Panc1 (cell line): ENCODE data around the gene SMAP2. TPM values are rescaled to one million over a fixed set of nuclear protein-coding genes. Genes with fewer than 3 reads are reported as not detected.

ENCODE experiments used
- ATAC-seq: fragments of 200-7000 bp; cut with Tn5 transposase; 2 replicates; pipeline ENCODE4 v1.9.1; 2020; ENCODE audit warnings: mild to moderate bottlenecking, moderate library complexity
- BruUV-seq: library from RNA; stranded (reverse); fragments of 400-500 nt; replicated peaks from 2 replicates; lab custom pipeline; 2021; lab: Mats Ljungman, UMichigan
- CTCF ChIA-PET: fragments of 300-600 bp; sonication (Branson Sonifier 250); formaldehyde crosslinking; loops from one replicate; lab custom pipeline; 2022; ENCODE audit warnings: antibody characterized with exemption; lab: Charles Lee
- POLR2A ChIA-PET: fragments of 300-600 bp; sonication (Branson Sonifier 250); formaldehyde crosslinking; loops from one replicate; lab custom pipeline; 2022; ENCODE audit warnings: antibody characterized with exemption; lab: Charles Lee
- DNase-seq: peaks from one replicate; pipeline ENCODE4 v3.0.0-alpha.2; 2010; ENCODE audit warnings: low read depth, low spot score
- H3K27ac ChIP-seq: 2 replicates; pipeline ENCODE4 v1.5.1; 2011; ENCODE audit warnings: mild to moderate bottlenecking, low read length, inconsistent platforms
- H3K27me3 ChIP-seq: fragments of 200-500 bp; sonication (Bioruptor generic); 2 replicates; pipeline ENCODE4 v1.6.0; 2014; ENCODE audit warnings: low read length, inconsistent platforms; ENCODE audit not compliant: control insufficient read depth, insufficient read depth
- H3K36me3 ChIP-seq: fragments of 200-500 bp; sonication (Bioruptor generic); 2 replicates; pipeline ENCODE4 v1.5.1; 2014; ENCODE audit warnings: inconsistent platforms, mild to moderate bottlenecking, low read length, moderate library complexity; ENCODE audit not compliant: control insufficient read depth, insufficient read depth
- H3K4me1 ChIP-seq: 2 replicates; pipeline ENCODE4 v1.5.1; 2011; ENCODE audit warnings: inconsistent platforms, mild to moderate bottlenecking, low read length, moderate library complexity; ENCODE audit not compliant: control insufficient read depth, insufficient read depth
- H3K4me3 ChIP-seq, 2 experiments: 2 replicates each; pipeline ENCODE4 v1.5.1; 2011 to 2012; ENCODE audit warnings: low read depth in 2 of 2, low read length in 2 of 2, mild to moderate bottlenecking in 2 of 2, inconsistent platforms in 1 of 2, moderate library complexity in 1 of 2
- H3K9me3 ChIP-seq: fragments of 200-500 bp; sonication (Bioruptor generic); 2 replicates; pipeline ENCODE4 v1.5.1; 2014; ENCODE audit warnings: low read depth, mild to moderate bottlenecking, inconsistent platforms, low read length, moderate library complexity; ENCODE audit not compliant: control insufficient read depth, insufficient read depth
- POLR2AphosphoS5 ChIP-seq: IDR thresholded peaks from 2 replicates; pipeline ENCODE4 v1.6.1; 2012; ENCODE audit warnings: mild to moderate bottlenecking, low read depth, low read length, moderate library complexity
- SIN3A ChIP-seq: IDR thresholded peaks from 2 replicates; pipeline ENCODE4 v1.6.1; 2012; ENCODE audit warnings: low read depth, mild to moderate bottlenecking, low read length, moderate library complexity, borderline replicate concordance; ENCODE audit not compliant: insufficient read depth
- TCF7L2 ChIP-seq: IDR thresholded peaks from 2 replicates; pipeline ENCODE4 v1.6.1; 2011; ENCODE audit warnings: mild to moderate bottlenecking, low read depth, low read length, inconsistent platforms
- in situ Hi-C: cut with HindIII; loops from 2 replicates; pipeline ENCODE4 v1.10.0; 2016; ENCODE audit warnings: low sequenced_read_pairs, low pct_unique_long_range_greater_than_20kb
- intact Hi-C: fragments of 100-400 bp; cut with micrococcal nuclease; formaldehyde crosslinking; loops from one replicate; pipeline ENCODE4 v1.10.0; 2022; ENCODE audit not compliant: unreplicated experiment
- total RNA-seq: library from RNA; stranded (reverse); gene quantifications from one replicate; pipeline ENCODE4 v1.2.1, GENCODE V29; 2021; ENCODE audit not compliant: unreplicated experiment
- TF ChIP-seq, protein P1 (sequence below): fragments of 450-650 bp; IDR thresholded peaks from 2 replicates; pipeline ENCODE4 v1.5.1; 2017; ENCODE audit warnings: mild to moderate bottlenecking
- TF ChIP-seq, protein P2 (sequence below), 2 experiments: IDR thresholded peaks; 2 replicates each; pipeline ENCODE4 v1.6.1; 2011 to 2012; ENCODE audit warnings: low read depth in 2 of 2, control low read depth in 1 of 2, low read length in 1 of 2, mild to moderate bottlenecking in 1 of 2, moderate library complexity in 1 of 2; ENCODE audit not compliant: insufficient read depth in 1 of 2

Gene SMAP2
- total RNA-seq, 1 experiment from 2014 or later: 21.5 TPM

DNA sequence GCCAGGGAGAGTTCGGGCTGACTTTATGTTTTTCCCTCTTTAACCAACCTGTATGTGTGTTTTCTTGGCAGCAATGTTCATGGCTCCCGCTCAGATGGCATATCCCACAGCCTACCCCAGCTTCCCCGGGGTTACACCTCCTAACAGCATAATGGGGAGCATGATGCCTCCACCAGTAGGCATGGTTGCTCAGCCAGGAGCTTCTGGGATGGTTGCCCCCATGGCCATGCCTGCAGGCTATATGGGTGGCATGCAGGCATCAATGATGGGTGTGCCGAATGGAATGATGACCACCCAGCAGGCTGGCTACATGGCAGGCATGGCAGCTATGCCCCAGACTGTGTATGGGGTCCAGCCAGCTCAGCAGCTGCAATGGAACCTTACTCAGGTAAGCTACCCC, 43.2 kb downstream of the SMAP2 start:
- BruUV-seq: no TSS peak
- Histone ChIP-seq H3K27ac (no peak overlapping the region), H3K4me3 (no peak overlapping the region), H3K27me3 (no peaks in the 10 kb centered on the region), H3K36me3 (peaks cover 10% of the 10 kb centered on the region), H3K4me1 (no peaks in the 10 kb centered on the region), H3K9me3 (no peaks in the 10 kb centered on the region)
- in situ Hi-C loops: no loop called here
- TF ChIP-seq, protein P1, sequence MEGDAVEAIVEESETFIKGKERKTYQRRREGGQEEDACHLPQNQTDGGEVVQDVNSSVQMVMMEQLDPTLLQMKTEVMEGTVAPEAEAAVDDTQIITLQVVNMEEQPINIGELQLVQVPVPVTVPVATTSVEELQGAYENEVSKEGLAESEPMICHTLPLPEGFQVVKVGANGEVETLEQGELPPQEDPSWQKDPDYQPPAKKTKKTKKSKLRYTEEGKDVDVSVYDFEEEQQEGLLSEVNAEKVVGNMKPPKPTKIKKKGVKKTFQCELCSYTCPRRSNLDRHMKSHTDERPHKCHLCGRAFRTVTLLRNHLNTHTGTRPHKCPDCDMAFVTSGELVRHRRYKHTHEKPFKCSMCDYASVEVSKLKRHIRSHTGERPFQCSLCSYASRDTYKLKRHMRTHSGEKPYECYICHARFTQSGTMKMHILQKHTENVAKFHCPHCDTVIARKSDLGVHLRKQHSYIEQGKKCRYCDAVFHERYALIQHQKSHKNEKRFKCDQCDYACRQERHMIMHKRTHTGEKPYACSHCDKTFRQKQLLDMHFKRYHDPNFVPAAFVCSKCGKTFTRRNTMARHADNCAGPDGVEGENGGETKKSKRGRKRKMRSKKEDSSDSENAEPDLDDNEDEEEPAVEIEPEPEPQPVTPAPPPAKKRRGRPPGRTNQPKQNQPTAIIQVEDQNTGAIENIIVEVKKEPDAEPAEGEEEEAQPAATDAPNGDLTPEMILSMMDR: no peak
- TF ChIP-seq, protein P2, sequence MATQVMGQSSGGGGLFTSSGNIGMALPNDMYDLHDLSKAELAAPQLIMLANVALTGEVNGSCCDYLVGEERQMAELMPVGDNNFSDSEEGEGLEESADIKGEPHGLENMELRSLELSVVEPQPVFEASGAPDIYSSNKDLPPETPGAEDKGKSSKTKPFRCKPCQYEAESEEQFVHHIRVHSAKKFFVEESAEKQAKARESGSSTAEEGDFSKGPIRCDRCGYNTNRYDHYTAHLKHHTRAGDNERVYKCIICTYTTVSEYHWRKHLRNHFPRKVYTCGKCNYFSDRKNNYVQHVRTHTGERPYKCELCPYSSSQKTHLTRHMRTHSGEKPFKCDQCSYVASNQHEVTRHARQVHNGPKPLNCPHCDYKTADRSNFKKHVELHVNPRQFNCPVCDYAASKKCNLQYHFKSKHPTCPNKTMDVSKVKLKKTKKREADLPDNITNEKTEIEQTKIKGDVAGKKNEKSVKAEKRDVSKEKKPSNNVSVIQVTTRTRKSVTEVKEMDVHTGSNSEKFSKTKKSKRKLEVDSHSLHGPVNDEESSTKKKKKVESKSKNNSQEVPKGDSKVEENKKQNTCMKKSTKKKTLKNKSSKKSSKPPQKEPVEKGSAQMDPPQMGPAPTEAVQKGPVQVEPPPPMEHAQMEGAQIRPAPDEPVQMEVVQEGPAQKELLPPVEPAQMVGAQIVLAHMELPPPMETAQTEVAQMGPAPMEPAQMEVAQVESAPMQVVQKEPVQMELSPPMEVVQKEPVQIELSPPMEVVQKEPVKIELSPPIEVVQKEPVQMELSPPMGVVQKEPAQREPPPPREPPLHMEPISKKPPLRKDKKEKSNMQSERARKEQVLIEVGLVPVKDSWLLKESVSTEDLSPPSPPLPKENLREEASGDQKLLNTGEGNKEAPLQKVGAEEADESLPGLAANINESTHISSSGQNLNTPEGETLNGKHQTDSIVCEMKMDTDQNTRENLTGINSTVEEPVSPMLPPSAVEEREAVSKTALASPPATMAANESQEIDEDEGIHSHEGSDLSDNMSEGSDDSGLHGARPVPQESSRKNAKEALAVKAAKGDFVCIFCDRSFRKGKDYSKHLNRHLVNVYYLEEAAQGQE (IDR thresholded peaks at IDR 0.05; ENCODE audit: insufficient read depth in 1 of 2, low read depth in 2 of 2, low read length in 1 of 2): no peak
- TF ChIP-seq POLR2AphosphoS5 (no peak), SIN3A (no peak), TCF7L2 (no peak)
- ATAC-seq (no peak), DNase-seq (no peak)
- CTCF ChIA-PET: interaction anchor here (0.6 kb wide), 1 partner anchor 18 kb away, joined by 3 read pairs; no protein-coding TSS in a partner anchor
- intact Hi-C loops: no loop called here
- POLR2A ChIA-PET: no interaction called here

DNA sequence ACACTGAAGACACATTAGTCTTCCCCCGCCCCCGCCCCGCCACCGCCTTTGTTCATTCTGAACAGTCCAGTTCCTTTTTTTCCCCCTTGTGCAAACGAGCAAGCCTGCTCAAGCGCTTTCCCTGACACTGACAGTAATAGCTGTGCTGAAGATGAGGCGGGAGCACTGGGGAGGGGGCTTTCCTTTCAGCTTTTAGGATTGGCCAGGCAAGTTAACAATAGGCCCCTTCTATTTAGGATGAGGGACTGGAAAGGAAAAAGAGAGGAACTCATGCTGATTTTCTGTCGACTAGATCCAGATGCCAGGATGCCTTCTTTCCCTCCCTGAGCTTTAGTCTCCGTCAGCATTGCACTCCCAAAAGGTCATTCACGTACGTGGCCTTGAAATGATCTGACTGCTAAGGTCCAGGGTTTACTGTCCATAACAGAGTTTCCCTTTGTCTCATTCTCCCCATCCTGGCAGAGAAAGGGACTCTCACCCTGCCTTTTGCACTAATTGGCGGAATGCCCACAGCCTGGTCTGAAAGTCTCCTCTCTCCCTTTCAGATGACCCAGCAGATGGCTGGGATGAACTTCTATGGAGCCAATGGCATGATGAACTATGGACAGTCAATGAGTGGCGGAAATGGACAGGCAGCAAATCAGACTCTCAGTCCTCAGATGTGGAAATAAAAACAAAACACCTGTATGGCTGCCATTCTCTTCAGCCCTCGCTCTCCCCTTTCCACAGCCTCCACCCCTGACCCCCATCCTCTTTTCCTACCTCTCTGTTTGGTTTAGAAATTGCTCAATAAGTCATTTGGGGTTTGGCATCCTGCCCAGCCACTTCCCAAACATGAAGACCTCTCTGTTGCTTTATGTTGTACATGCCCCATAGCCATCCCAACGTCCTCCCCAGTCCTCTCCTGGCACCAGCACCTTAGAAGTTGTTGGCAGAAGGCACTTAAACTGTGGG, 48.2 kb downstream of the SMAP2 start:
- H3K27ac ChIP-seq: no peak overlapping the region
- ATAC-seq: no peak
- no peaks in the 10 kb centered on the region for H3K27me3 ChIP-seq
- H3K36me3 ChIP-seq: peaks cover 6% of the 10 kb centered on the region; the same call in 1 of the 2 replicates
- H3K4me3 ChIP-seq: no peak overlapping the region
- no peak for DNase-seq
- CTCF ChIA-PET: no interaction called here
- H3K4me1 ChIP-seq: no peaks in the 10 kb centered on the region
- no peaks in the 10 kb centered on the region for H3K9me3 ChIP-seq
- POLR2A ChIA-PET: interaction anchor here (0.6 kb wide), 1 partner anchor 261 kb away, joined by 3 read pairs; no protein-coding TSS in a partner anchor
- BruUV-seq: no TSS peak
- intact Hi-C loops (no loop called here), in situ Hi-C loops (no loop called here)
- no peak for TF ChIP-seq SIN3A
- no peak for TF ChIP-seq POLR2AphosphoS5
- no peak for TF ChIP-seq TCF7L2
- TF ChIP-seq, protein P1: no peak
- TF ChIP-seq, protein P2 (IDR thresholded peaks at IDR 0.05; ENCODE audit: insufficient read depth in 1 of 2, low read depth in 2 of 2, low read length in 1 of 2): no peak
